ENCODE results near the gene SLAMF1. TPM values are rescaled to one million over a fixed set of nuclear protein-coding genes. Genes with fewer than 3 reads are reported as not detected.
A peak's percentile ranks its signal among the peaks of the same experiment; 100 is the strongest.

Gene SLAMF1
- polyA plus RNA-seq, 2 donors: 0.26 to 0.29 TPM

DNA sequence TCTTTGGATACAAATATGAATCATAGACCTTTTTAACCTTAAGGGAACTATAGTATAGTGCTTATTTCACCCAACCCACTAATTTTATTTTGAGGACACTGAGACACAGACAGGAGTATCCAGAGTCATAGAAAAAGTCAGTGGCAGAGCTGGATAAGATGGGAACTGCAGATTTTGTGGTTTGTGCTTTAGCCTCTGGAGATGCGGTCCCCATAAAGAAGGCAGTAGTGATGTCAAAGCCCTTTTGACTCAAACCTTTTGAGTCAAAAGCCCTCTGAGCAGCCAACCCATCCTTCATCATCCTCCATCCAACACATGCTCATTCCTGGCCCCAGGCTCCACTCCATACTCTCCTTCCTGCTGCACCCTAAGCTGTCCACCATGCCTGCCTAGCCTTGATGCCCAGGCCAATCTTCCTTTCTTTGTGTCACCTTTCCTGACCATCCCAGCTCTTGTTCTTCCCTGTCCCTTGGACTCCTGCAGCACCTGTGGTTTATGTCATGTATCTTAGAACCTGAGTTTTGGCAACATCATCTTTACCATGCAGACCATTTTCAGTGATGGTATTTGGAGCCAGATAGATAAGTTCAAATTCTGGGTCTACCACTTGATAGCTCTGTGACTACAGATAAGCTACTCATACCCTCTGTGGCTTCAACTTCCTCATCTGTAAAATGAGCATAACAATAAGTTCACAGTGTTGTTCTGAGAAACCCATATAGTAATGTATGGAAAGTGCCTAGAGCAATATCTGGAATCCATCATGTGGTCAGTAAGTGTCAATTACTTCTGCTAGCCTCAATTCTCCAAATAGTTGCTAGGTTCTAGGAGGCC lies 20.1 kb downstream of the SLAMF1 start:
- WGBS, 2 donors: 90 to 92% methylated on average over 1 of the region's 1 CpG
- H3K4me3 ChIP-seq (ENCODE audit: low read depth in 1 of 2, low read length in 2 of 2): no peak overlapping the region
- H3K4me1 ChIP-seq (ENCODE audit: control insufficient read depth in 2 of 2, insufficient read depth in 2 of 2, low read length in 1 of 2): no peaks in the 10 kb centered on the region
- H3K9me3 ChIP-seq (ENCODE audit: control insufficient read depth in 2 of 2, insufficient read depth in 1 of 2, low read depth in 1 of 2, low read length in 1 of 2): no peaks in the 10 kb centered on the region
- no peaks in the 10 kb centered on the region for H3K27me3 ChIP-seq (ENCODE audit: control insufficient read depth in 1 of 2, insufficient read depth in 2 of 2, low read length in 2 of 2)
- no peaks in the 10 kb centered on the region for H3K36me3 ChIP-seq (ENCODE audit: control insufficient read depth in 2 of 2, insufficient read depth in 2 of 2, low read length in 1 of 2)
- H3K27ac ChIP-seq (ENCODE audit: low read depth in 2 of 2, low read length in 1 of 2): peak overlapping the region in 1 of 2 donors; percentile 3

DNA sequence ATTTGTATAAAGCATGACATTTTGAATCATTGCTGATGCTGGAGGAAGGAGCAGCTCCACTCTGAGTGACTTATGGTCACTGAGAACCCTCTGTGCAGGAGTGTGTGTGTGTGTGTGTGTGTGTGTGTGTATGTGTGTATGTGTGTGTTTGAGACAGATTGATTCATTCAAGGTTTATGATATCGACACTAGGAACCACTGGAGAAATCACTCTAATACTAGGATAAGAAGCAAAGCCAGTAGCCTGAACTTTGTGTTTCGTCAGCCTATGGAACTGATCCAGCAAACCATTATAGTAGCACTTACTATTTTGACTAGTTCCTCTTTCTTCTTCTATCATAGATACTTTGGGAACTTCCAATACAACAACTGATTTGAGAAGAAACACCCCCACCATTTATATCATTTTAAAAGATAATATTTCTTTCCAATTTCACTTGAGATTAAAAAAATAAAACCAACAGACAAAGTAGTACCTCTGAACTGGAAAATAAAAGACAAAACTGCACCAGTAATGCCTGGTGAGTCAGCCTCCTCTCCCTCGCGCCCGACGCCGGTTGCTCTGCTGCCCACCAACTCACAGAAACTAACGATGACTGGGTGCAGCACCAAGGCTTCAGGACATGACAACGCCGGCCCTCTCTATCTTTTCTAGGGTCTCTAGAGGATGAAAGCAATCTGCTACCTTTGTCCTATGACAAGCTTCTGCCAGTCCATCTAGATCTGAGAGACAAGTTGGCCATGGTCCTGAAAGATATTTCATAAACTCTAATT lies 20.9 kb downstream of the SLAMF1 start:
- 73 to 80% methylated on average over 10 of the region's 10 CpGs for WGBS, 2 donors
- Histone ChIP-seq H3K4me1 (ENCODE audit: control insufficient read depth in 2 of 2, insufficient read depth in 2 of 2, low read length in 1 of 2) (no peaks in the 10 kb centered on the region), H3K4me3 (ENCODE audit: low read depth in 1 of 2, low read length in 2 of 2) (no peak overlapping the region), H3K36me3 (ENCODE audit: control insufficient read depth in 2 of 2, insufficient read depth in 2 of 2, low read length in 1 of 2) (no peaks in the 10 kb centered on the region), H3K9me3 (ENCODE audit: control insufficient read depth in 2 of 2, insufficient read depth in 1 of 2, low read depth in 1 of 2, low read length in 1 of 2) (no peaks in the 10 kb centered on the region), H3K27ac (ENCODE audit: low read depth in 2 of 2, low read length in 1 of 2) (no peak overlapping the region), H3K27me3 (ENCODE audit: control insufficient read depth in 1 of 2, insufficient read depth in 2 of 2, low read length in 2 of 2) (no peaks in the 10 kb centered on the region)

DNA sequence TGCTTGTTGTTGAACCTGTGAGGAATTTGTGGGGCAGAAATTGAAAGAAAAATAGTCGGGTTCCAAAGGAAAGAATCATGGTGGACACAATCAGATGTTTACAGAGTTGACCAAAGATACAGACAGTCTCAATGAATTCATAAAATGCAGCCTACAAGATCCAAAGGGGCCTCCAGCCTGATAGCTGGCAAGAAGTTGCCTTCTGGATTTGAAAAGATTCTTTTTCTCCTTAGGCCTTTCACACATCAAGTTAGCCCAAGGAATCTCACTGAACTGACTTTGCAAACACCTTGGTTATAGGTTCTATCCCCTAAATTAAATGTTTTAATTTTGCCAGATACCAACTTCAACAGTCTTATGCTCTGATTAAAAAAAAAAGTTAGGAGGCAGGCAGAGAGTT lies 21.5 kb downstream of the SLAMF1 start:
- Histone ChIP-seq H3K4me1 (ENCODE audit: control insufficient read depth in 2 of 2, insufficient read depth in 2 of 2, low read length in 1 of 2) (no peaks in the 10 kb centered on the region), H3K36me3 (ENCODE audit: control insufficient read depth in 2 of 2, insufficient read depth in 2 of 2, low read length in 1 of 2) (no peaks in the 10 kb centered on the region), H3K27ac (ENCODE audit: low read depth in 2 of 2, low read length in 1 of 2) (no peak overlapping the region), H3K4me3 (ENCODE audit: low read depth in 1 of 2, low read length in 2 of 2) (no peak overlapping the region), H3K27me3 (ENCODE audit: control insufficient read depth in 1 of 2, insufficient read depth in 2 of 2, low read length in 2 of 2) (no peaks in the 10 kb centered on the region), H3K9me3 (ENCODE audit: control insufficient read depth in 2 of 2, insufficient read depth in 1 of 2, low read depth in 1 of 2, low read length in 1 of 2) (no peaks in the 10 kb centered on the region)
- 75 to 78% methylated on average over 1 of the region's 1 CpG for WGBS, 2 donors

DNA sequence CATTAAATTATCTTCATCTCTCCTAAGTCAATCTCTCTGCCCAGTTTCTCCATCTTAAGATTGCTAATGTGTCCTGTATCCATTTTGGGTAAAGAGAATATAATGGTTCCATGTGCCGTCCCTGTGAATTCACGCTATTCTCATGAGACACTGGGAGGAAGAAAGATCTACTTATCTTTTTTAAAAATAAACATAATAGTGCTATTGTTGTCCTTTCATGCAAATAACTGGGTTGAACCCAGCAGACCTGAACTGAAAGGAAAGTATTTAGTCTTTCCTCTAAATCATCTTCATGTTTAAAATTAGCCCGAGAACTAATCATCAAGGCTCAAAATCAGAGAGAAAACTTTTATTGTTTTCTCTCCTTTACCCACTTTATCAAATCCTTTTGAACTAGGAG lies 22.4 kb downstream of the SLAMF1 start:
- Histone ChIP-seq H3K36me3 (ENCODE audit: control insufficient read depth in 2 of 2, insufficient read depth in 2 of 2, low read length in 1 of 2) (no peaks in the 10 kb centered on the region), H3K9me3 (ENCODE audit: control insufficient read depth in 2 of 2, insufficient read depth in 1 of 2, low read depth in 1 of 2, low read length in 1 of 2) (no peaks in the 10 kb centered on the region), H3K27ac (ENCODE audit: low read depth in 2 of 2, low read length in 1 of 2) (no peak overlapping the region), H3K4me1 (ENCODE audit: control insufficient read depth in 2 of 2, insufficient read depth in 2 of 2, low read length in 1 of 2) (no peaks in the 10 kb centered on the region), H3K4me3 (ENCODE audit: low read depth in 1 of 2, low read length in 2 of 2) (no peak overlapping the region), H3K27me3 (ENCODE audit: control insufficient read depth in 1 of 2, insufficient read depth in 2 of 2, low read length in 2 of 2) (no peaks in the 10 kb centered on the region)
- WGBS, 2 donors: 57 to 70% methylated on average over 3 of the region's 3 CpGs

DNA sequence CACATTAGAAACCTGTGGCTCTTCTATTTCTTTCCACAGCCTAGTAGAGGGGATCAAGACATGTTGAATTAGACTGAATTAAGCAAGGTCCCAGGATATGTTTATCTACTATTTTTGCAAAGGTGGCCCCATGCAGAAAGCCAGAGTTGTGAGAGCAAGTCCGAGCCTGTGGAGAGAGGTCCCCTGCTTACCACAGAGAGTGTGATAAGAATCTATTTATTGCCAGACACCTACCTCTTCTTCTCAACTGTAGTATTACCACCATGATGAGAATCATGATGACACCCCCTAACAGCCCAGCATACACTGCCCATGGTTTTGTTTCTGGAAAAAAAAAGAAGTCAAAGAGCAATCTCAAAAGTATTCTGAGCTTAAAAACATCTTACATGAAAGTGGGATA lies 23.0 kb downstream of the SLAMF1 start:
- Histone ChIP-seq H3K36me3 (ENCODE audit: control insufficient read depth in 2 of 2, insufficient read depth in 2 of 2, low read length in 1 of 2) (no peaks in the 10 kb centered on the region), H3K27ac (ENCODE audit: low read depth in 2 of 2, low read length in 1 of 2) (no peak overlapping the region), H3K27me3 (ENCODE audit: control insufficient read depth in 1 of 2, insufficient read depth in 2 of 2, low read length in 2 of 2) (no peaks in the 10 kb centered on the region), H3K9me3 (ENCODE audit: control insufficient read depth in 2 of 2, insufficient read depth in 1 of 2, low read depth in 1 of 2, low read length in 1 of 2) (no peaks in the 10 kb centered on the region), H3K4me3 (ENCODE audit: low read depth in 1 of 2, low read length in 2 of 2) (no peak overlapping the region), H3K4me1 (ENCODE audit: control insufficient read depth in 2 of 2, insufficient read depth in 2 of 2, low read length in 1 of 2) (no peaks in the 10 kb centered on the region)
- 48 to 49% methylated on average over 1 of the region's 1 CpG for WGBS, 2 donors

DNA sequence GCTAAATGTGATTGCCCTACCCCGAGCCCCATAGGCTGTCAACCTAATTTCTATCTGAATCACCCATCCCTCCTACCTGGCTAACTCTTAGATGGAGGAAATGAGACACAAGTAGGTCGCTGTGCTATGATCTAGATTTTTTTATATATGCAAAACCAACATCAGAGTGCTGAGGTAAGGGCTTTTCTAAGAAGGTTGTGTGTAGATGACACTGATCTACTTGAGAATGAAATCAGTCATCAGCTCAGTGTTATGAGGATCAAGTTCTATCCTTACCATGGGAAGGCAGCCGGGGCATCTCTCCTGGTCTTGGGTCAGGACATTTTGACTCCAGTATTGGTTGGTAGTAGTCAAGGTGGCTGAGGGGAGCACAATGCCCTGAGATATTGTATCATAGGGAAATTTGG lies 23.6 kb downstream of the SLAMF1 start:
- Histone ChIP-seq H3K4me1 (ENCODE audit: control insufficient read depth in 2 of 2, insufficient read depth in 2 of 2, low read length in 1 of 2) (no peaks in the 10 kb centered on the region), H3K27me3 (ENCODE audit: control insufficient read depth in 1 of 2, insufficient read depth in 2 of 2, low read length in 2 of 2) (no peaks in the 10 kb centered on the region), H3K27ac (ENCODE audit: low read depth in 2 of 2, low read length in 1 of 2) (peak overlapping the region in 1 of 2 donors; percentile 31), H3K9me3 (ENCODE audit: control insufficient read depth in 2 of 2, insufficient read depth in 1 of 2, low read depth in 1 of 2, low read length in 1 of 2) (no peaks in the 10 kb centered on the region), H3K4me3 (ENCODE audit: low read depth in 1 of 2, low read length in 2 of 2) (no peak overlapping the region), H3K36me3 (ENCODE audit: control insufficient read depth in 2 of 2, insufficient read depth in 2 of 2, low read length in 1 of 2) (no peaks in the 10 kb centered on the region)
- 69 to 80% methylated on average over 3 of the region's 3 CpGs for WGBS, 2 donors

DNA sequence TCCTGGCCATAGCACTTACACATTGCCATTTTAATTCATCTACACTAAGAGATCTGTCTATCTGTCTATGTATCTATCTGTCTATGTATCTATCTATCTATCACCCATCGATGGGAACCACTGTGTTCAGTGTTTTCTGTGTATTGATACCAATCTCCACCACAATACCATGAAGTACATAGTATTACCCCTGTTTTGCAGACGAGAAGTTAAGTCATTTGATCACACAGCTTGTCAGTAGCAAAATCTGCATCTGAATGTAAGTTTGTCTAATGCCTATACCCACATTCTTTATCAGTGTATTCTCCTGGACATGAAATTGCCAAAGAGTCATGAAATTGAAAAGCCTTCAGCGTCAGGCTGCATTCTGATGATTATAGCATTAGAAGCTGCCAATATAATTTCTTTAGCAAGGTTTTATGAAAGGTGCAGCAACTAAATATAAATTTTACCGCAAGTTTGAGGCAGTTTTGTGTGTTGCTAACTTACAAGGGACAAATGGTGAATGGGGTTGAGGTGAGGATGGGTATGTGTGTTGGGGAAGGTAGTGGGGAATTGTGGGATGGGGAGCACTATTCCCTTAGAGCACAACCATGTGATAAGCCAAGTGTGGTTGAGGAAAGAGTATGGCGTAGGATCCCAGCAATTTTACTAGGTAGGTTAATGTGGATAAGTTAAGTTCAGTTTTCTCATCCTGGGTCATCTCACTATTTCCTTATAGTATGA lies 24.2 kb downstream of the SLAMF1 start:
- 85 to 89% methylated on average over 5 of the region's 5 CpGs for WGBS, 2 donors
- H3K4me1 ChIP-seq (ENCODE audit: control insufficient read depth in 2 of 2, insufficient read depth in 2 of 2, low read length in 1 of 2): no peaks in the 10 kb centered on the region
- H3K27ac ChIP-seq (ENCODE audit: low read depth in 2 of 2, low read length in 1 of 2): no peak overlapping the region
- no peaks in the 10 kb centered on the region for H3K27me3 ChIP-seq (ENCODE audit: control insufficient read depth in 1 of 2, insufficient read depth in 2 of 2, low read length in 2 of 2)
- H3K4me3 ChIP-seq (ENCODE audit: low read depth in 1 of 2, low read length in 2 of 2): no peak overlapping the region
- no peaks in the 10 kb centered on the region for H3K9me3 ChIP-seq (ENCODE audit: control insufficient read depth in 2 of 2, insufficient read depth in 1 of 2, low read depth in 1 of 2, low read length in 1 of 2)
- no peaks in the 10 kb centered on the region for H3K36me3 ChIP-seq (ENCODE audit: control insufficient read depth in 2 of 2, insufficient read depth in 2 of 2, low read length in 1 of 2)

DNA sequence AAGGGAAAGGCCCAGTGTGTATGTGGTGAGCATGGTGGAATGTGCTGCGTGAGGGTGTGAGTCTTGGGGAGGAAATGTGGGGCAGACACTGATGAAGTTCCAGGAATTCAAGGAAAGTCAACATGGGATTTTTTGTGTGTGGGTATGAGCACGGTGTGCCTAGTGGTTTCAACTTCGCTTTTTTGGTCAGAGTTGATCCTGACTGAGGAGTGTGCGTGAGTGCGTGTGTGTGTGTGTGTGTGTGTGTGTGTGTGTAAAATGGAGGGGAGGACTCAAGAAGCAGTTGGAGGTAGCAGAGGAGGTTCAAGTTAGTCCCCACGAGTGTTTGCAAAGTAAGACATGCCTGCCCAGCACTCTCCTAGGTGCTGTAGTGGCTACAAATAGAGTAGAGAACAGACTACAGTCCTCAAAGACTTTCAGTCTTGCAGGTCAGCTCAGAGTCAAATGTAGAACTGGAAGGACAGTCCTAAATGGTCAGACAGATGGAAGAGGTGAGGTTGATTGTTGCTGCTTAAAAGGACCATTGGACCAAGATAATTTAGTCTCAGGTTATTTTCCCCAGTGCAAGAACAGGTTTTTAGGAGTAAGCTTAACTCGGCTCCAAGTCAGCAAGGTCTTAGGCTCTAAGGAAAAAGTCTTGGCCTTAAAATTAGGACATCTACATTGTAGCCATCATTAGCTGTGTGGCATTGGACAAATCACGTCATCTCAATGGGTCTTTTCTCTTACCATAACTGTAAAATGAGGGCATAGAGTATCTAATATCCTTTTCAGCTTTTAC lies 25.0 kb downstream of the SLAMF1 start:
- no peaks in the 10 kb centered on the region for H3K4me1 ChIP-seq (ENCODE audit: control insufficient read depth in 2 of 2, insufficient read depth in 2 of 2, low read length in 1 of 2)
- H3K27ac ChIP-seq (ENCODE audit: low read depth in 2 of 2, low read length in 1 of 2): no peak overlapping the region
- WGBS, 2 donors: 70 to 78% methylated on average over 8 of the region's 8 CpGs
- no peaks in the 10 kb centered on the region for H3K36me3 ChIP-seq (ENCODE audit: control insufficient read depth in 2 of 2, insufficient read depth in 2 of 2, low read length in 1 of 2)
- no peak overlapping the region for H3K4me3 ChIP-seq (ENCODE audit: low read depth in 1 of 2, low read length in 2 of 2)
- H3K27me3 ChIP-seq (ENCODE audit: control insufficient read depth in 1 of 2, insufficient read depth in 2 of 2, low read length in 2 of 2): no peaks in the 10 kb centered on the region
- H3K9me3 ChIP-seq (ENCODE audit: control insufficient read depth in 2 of 2, insufficient read depth in 1 of 2, low read depth in 1 of 2, low read length in 1 of 2): no peaks in the 10 kb centered on the region
